GM10847 (cell line): ENCODE results near the gene SGPP2.

ENCODE experiments used
- POLR2A ChIP-seq: IDR thresholded peaks from 2 replicates; pipeline ENCODE4 v1.6.1; 2011; ENCODE audit not compliant: insufficient read length; ENCODE audit errors: extremely low read depth

Gene SGPP2

DNA sequence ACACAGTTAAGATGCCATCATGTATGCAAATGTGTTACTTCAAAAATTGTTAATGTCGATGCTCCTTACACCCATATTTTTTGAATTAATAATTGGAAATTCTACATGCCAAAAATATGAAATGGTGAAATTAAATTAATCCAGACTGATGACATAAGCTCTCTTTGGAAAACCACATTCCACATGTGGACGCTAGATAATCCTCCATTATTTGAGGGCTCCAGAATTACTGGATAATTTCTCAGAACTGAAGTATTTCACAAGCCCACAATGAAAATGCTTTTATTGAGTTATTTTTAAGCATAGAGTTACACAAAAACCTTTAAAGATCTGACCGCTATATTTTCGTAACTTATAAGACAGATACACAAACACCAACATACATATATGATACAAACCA, 183.7 kb downstream of the SGPP2 start:
- no peak for TF ChIP-seq POLR2A

DNA sequence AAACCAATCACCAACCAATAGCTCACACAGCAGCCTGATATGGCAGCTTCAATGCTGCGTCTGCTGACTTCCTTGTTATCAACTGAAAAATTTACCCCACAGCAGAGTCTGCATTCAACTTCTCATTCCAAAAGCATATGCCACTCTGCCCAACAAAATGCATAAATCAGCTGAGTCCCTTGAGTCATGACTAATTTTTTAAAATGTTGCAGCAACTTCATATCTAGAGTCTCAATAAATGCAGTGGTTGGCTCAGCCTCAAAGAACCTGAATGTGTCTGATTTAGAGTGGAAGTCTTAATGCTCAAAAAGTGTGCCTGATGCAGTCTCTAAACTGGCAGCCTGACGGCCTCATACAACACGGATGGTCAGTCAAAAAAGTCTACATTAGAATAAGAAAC, 185.0 kb downstream of the SGPP2 start:
- no peak for TF ChIP-seq POLR2A
